ENCODE measurements around the gene TOPORS. TPM values are rescaled to one million over a fixed set of nuclear protein-coding genes. Genes with fewer than 3 reads are reported as not detected.
A peak's percentile ranks its signal among the peaks of the same experiment; 100 is the strongest.

TOPORS gene
- total and polyA plus RNA-seq, 2 experiments from 2014 or later: 14.1 to 25.8 TPM

GRCh38 chr9:32503008-32503407, 49.4 kb downstream of the TOPORS start:
- H2AFZ ChIP-seq: no peak overlapping the region
- no peak for TF ChIP-seq CTCF (IDR thresholded peaks at IDR 0.05; ENCODE audit: poor library complexity)
- no peak for TF ChIP-seq EZH2 (IDR thresholded peaks at IDR 0.05; ENCODE audit: borderline replicate concordance)
- no peak for TF ChIP-seq EZH2phosphoT487 (IDR thresholded peaks at IDR 0.05; ENCODE audit: low read depth, severe bottlenecking, unreplicated experiment)
- WGBS (ENCODE audit: low lambda C conversion rate, missing lambda C conversion rate): 85% methylated on average over 3 of the region's 3 CpGs

GRCh38 chr9:32502464-32502863, 49.9 kb downstream of the TOPORS start:
- Histone ChIP-seq H3K9me3 (ENCODE audit: low read depth) (no peaks in the 10 kb centered on the region), H3K9me2 (replicated peaks; ENCODE audit: insufficient read depth) (no peaks in the 10 kb centered on the region), H3K27ac (no peak overlapping the region), H3K36me3 (replicated peaks; ENCODE audit: insufficient read depth, low read depth) (no peaks in the 10 kb centered on the region), H3K79me2 (no peaks in the 10 kb centered on the region), H3K27me3 (no peaks in the 10 kb centered on the region), H2AFZ (no peak overlapping the region), H4K20me1 (ENCODE audit: insufficient read depth, poor library complexity, severe bottlenecking) (no peaks in the 10 kb centered on the region), H3K4me3 (no peak overlapping the region), H3K4me1 (ENCODE audit: insufficient read depth) (no peaks in the 10 kb centered on the region), H3K4me2 (no peak overlapping the region)
- no peak for DNase-seq (ENCODE audit: low spot score)
- WGBS (ENCODE audit: low lambda C conversion rate, missing lambda C conversion rate): 72% methylated on average over 4 of the region's 4 CpGs
- TF ChIP-seq CTCF (IDR thresholded peaks at IDR 0.05; ENCODE audit: poor library complexity): no peak
- TF ChIP-seq EZH2phosphoT487 (IDR thresholded peaks at IDR 0.05; ENCODE audit: low read depth, severe bottlenecking, unreplicated experiment): no peak
- TF ChIP-seq EZH2 (IDR thresholded peaks at IDR 0.05; ENCODE audit: borderline replicate concordance): no peak

More at GRCh38 chr9:32503008-32503407, 49.4 kb downstream of the TOPORS start:
- Histone ChIP-seq H4K20me1 (ENCODE audit: insufficient read depth, poor library complexity, severe bottlenecking) (no peaks in the 10 kb centered on the region), H3K4me3 (no peak overlapping the region), H3K27ac (no peak overlapping the region), H3K9me3 (ENCODE audit: low read depth) (no peaks in the 10 kb centered on the region), H3K4me2 (no peak overlapping the region), H3K79me2 (no peaks in the 10 kb centered on the region), H3K9me2 (replicated peaks; ENCODE audit: insufficient read depth) (no peaks in the 10 kb centered on the region), H3K4me1 (ENCODE audit: insufficient read depth) (no peaks in the 10 kb centered on the region), H3K27me3 (no peaks in the 10 kb centered on the region), H3K36me3 (replicated peaks; ENCODE audit: insufficient read depth, low read depth) (no peaks in the 10 kb centered on the region)
- DNase-seq (ENCODE audit: low spot score): no peak

GRCh38 chr9:32501868-32502267, 50.5 kb downstream of the TOPORS start:
- Histone ChIP-seq H2AFZ (no peak overlapping the region), H3K9me3 (ENCODE audit: low read depth) (no peaks in the 10 kb centered on the region), H3K9me2 (replicated peaks; ENCODE audit: insufficient read depth) (no peaks in the 10 kb centered on the region), H4K20me1 (ENCODE audit: insufficient read depth, poor library complexity, severe bottlenecking) (no peaks in the 10 kb centered on the region), H3K4me1 (ENCODE audit: insufficient read depth) (no peaks in the 10 kb centered on the region), H3K27ac (no peak overlapping the region), H3K36me3 (replicated peaks; ENCODE audit: insufficient read depth, low read depth) (no peaks in the 10 kb centered on the region), H3K4me3 (no peak overlapping the region), H3K79me2 (no peaks in the 10 kb centered on the region), H3K27me3 (no peaks in the 10 kb centered on the region), H3K4me2 (no peak overlapping the region)
- 79% methylated on average over 1 of the region's 1 CpG for WGBS (ENCODE audit: low lambda C conversion rate, missing lambda C conversion rate)
- TF ChIP-seq EZH2 (IDR thresholded peaks at IDR 0.05; ENCODE audit: borderline replicate concordance): no peak
- TF ChIP-seq CTCF (IDR thresholded peaks at IDR 0.05; ENCODE audit: poor library complexity): no peak
- no peak for TF ChIP-seq EZH2phosphoT487 (IDR thresholded peaks at IDR 0.05; ENCODE audit: low read depth, severe bottlenecking, unreplicated experiment)
- DNase-seq (ENCODE audit: low spot score): no peak

- Histone ChIP-seq H3K9me3 (ENCODE audit: low read depth) (no peaks in the 10 kb centered on the region), H3K4me1 (ENCODE audit: insufficient read depth) (no peaks in the 10 kb centered on the region), H3K36me3 (replicated peaks; ENCODE audit: insufficient read depth, low read depth) (no peaks in the 10 kb centered on the region), H3K79me2 (no peaks in the 10 kb centered on the region), H3K4me2 (no peak overlapping the region), H4K20me1 (ENCODE audit: insufficient read depth, poor library complexity, severe bottlenecking) (no peaks in the 10 kb centered on the region), H3K4me3 (no peak overlapping the region), H3K27me3 (no peaks in the 10 kb centered on the region), H3K9me2 (replicated peaks; ENCODE audit: insufficient read depth) (no peaks in the 10 kb centered on the region), H2AFZ (peak overlapping the region; percentile 35), H3K27ac (no peak overlapping the region)
- TF ChIP-seq EZH2phosphoT487 (IDR thresholded peaks at IDR 0.05; ENCODE audit: low read depth, severe bottlenecking, unreplicated experiment) (no peak), EZH2 (IDR thresholded peaks at IDR 0.05; ENCODE audit: borderline replicate concordance) (no peak), CTCF (IDR thresholded peaks at IDR 0.05; ENCODE audit: poor library complexity) (no peak)
- no peak for DNase-seq (ENCODE audit: low spot score)
- WGBS (ENCODE audit: low lambda C conversion rate, missing lambda C conversion rate): 93% methylated on average over 2 of the region's 2 CpGs
Observed at GRCh38 chr9:32500768-32501167, 51.6 kb downstream of the TOPORS start.
